ENCODE data around the gene GFRAL. TPM values are rescaled to one million over a fixed set of nuclear protein-coding genes. Genes with fewer than 3 reads are reported as not detected.
"Not testable (repeated sequence)": the region's sequence is repeated elsewhere in the genome, so short reads cannot be mapped to it uniquely, and the experiment has no call there.

Gene GFRAL, protein sequence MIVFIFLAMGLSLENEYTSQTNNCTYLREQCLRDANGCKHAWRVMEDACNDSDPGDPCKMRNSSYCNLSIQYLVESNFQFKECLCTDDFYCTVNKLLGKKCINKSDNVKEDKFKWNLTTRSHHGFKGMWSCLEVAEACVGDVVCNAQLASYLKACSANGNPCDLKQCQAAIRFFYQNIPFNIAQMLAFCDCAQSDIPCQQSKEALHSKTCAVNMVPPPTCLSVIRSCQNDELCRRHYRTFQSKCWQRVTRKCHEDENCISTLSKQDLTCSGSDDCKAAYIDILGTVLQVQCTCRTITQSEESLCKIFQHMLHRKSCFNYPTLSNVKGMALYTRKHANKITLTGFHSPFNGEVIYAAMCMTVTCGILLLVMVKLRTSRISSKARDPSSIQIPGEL
- polyA plus RNA-seq (2012; ENCODE audit: insufficient read depth, insufficient read length), result not detected

DNA sequence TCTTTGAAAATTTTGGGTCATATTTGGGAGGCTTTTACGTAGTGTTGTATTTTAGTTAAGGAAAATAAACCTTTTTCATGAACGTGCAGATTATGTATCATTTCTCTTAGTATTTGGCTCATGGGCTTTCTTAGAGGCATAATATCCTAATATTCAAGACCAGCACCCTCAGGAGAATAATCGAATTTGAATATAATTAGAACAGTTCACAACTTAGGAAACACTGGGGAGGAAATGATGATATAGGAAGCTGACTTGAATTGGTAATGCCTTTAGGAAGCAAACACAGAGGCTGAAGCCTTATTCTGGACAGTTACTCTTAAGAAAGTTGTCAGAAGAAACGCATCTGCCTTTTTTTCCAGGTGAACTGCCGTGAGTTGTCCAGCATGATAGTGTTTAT, at the start of gene GFRAL:
Gene GFRAL, plus strand, starts transcription at position 301 of the 400 bp plus-strand sequence. Its CDS starts 86 bp downstream, at position 387.
- no peak for DNase-seq (ENCODE audit: low read depth, low spot score)

DNA sequence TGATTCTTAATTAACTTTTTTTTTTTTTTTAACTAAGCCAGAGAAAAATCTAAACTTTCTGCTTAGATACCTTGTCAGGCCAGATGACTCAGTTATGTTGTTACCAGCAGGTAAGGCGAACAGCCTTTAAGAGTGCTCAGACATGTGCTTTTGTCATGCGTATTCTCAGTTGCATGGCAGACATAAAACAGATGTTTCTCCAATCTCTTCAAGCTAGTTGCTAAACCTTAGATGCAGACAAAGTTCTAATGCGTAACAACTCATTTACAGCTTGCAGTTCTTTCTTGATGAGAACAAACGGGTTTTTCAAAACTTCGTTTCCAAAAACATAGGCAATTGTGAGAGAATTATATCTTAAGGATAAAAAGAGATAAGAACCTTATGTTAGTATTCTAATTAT, 49.6 kb upstream of the GFRAL start:
- no peak for DNase-seq (ENCODE audit: low read depth, low spot score)
- H3K4me3 ChIP-seq (ENCODE audit: low read length), result no peak overlapping the region

More for the DNA sequence above, at the start of gene GFRAL:
- no peak within 1 kb of the TSS for H3K4me3 ChIP-seq (ENCODE audit: low read length)

DNA sequence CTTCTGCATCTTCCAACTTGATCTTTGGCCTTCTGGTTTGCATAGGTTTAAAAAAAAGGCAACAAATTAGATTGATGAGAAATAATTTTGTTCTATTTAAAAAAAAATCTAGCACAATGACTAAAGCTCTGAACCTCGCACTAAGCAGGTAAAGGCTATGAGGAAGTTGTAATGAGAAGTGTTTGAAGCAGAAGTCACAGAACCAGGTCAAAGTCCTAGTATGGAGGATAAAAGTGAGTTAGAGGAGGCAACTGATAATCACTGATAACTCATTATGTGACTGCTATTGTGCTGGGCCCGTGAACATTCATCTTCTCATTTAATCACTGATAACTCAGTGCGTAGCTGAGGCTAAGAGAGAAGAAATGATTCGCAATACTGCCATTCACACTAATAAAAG, 46.1 kb upstream of the GFRAL start:
- no peak for DNase-seq (ENCODE audit: low read depth, low spot score)
- H3K4me3 ChIP-seq (ENCODE audit: low read length), result no peak overlapping the region

DNA sequence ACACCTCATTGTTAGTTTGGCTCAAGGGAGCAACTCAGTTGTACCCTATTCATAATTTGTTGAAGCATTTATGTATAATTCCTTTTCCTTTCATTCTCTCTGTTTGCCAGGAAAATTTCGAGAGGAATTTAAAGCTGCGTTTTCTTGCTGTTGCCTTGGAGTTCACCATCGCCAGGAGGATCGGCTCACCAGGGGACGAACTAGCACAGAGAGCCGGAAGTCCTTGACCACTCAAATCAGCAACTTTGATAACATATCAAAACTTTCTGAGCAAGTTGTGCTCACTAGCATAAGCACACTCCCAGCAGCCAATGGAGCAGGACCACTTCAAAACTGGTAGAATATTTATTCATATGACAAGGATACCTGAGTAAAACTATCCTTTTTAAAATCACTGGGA, 45.2 kb upstream of the GFRAL start:
- DNase-seq (ENCODE audit: low read depth, low spot score), result no peak
- H3K4me3 ChIP-seq (ENCODE audit: low read length), result no peak overlapping the region

GRCh38 chr6:55286824-55287223, 40.4 kb upstream of the GFRAL start:
- no peak overlapping the region for H3K4me3 ChIP-seq (ENCODE audit: low read length)
- no peak for DNase-seq (ENCODE audit: low read depth, low spot score)

DNA sequence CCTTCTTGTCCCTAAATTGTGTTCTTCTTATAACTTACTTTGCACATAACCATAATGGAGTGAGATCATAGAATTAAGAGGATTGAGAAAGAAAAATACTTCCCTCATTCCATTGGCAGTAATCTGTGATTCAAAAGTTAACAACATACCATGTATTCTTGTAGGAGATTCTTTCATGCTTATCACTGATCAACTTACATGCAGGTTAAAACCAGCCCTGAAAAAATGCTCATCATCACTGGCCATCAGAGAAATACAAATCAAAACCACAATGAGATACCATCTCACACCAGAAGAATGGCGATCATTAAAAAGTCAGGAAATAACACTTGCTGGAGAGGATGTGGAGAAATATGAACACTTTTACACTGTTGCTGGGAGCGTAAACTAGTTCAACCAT, 36.5 kb upstream of the GFRAL start:
- H3K4me3 ChIP-seq (ENCODE audit: low read length), result no peak overlapping the region
- DNase-seq (ENCODE audit: low read depth, low spot score), result no peak

GRCh38 chr6:55293116-55293515, 34.2 kb upstream of the GFRAL start:
- no peak overlapping the region for H3K4me3 ChIP-seq (ENCODE audit: low read length)
- DNase-seq (ENCODE audit: low read depth, low spot score), result peak; percentile 25

DNA sequence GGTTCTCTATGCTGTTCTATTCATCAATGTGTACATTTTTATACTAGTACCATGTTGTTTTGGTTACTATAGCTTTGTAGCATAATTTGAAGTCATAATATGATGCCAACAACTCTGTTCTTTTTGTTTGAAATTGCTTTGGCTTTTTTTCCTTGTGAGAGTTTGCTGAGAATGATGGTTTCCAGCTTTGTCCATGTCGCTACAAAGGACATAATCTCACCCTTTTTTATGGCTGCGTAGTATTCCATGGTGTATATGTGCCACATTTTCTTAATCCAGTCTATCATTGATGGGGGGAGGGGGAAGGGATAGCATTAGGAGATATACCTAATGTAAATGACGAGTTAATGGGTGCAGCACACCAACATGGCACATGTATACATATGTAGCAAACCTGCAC, 30.1 kb upstream of the GFRAL start:
- not testable (repeated sequence) for DNase-seq (ENCODE audit: low read depth, low spot score); H3K4me3 ChIP-seq (ENCODE audit: low read length)

GRCh38 chr6:55299286-55299985, 27.8 kb upstream of the GFRAL start:
- no peak for DNase-seq (ENCODE audit: low read depth, low spot score)
- H3K4me3 ChIP-seq (ENCODE audit: low read length), result no peak overlapping the region

- H3K4me3 ChIP-seq (ENCODE audit: low read length), result no peak overlapping the region
- no peak for DNase-seq (ENCODE audit: low read depth, low spot score)
Observed at GRCh38 chr6:55304747-55305146, 22.5 kb upstream of the GFRAL start.

DNA sequence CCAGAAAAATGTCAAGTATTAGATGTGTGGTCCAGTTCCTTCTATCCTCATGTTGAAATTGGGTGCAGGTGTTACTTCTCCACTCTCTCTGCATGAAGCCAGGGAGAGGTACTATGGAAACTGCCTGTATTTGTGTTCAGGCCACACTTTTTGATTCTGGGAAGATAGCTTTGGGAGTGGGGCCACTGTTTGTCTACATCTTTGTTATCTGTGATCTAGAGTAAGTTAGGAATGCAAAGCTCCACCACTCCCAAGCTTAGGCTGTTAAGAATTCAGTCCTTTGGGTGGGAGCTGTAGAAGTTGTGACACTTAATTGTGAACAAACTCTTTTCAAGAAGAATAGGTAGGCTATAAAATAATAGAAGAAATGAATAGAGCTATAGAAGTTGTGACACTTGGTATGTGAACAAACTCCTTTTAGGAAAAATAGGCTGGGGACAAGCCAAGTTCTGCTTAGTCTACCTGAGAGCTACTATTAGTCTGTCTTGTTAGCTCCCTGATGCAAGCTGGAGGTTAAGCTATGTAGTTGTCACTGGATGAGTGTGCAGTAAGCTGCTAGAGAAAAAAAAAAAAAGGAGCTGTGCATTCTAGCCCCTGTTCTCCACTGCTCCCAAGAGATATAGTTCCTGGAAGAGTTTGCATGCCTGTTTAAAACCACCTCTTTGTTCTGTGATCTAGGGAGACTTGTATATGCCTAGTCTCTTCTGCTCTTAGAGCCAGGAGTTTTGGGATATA, 7.1 kb upstream of the GFRAL start:
- H3K4me3 ChIP-seq (ENCODE audit: low read length), result no peak overlapping the region
- DNase-seq (ENCODE audit: low read depth, low spot score), result no peak

DNA sequence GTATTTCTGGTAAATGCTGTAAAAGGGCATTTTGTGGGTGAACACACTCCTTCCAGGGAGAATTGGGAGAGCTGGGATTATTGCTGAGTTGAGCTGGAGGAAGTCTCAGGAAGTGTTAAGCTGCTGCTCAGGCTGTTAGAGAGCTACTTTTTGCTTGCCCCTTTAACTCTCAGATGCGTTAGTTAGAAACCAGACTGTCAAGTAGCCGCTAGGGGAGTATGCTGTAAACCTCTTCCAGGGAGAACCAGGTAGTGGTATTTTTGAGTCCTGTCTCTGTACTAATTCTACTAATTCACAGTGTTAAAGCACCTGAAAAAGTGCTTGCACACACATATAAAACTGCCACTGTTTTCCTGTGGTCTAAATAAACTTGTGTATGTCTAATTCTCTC, 6.6 kb upstream of the GFRAL start:
- DNase-seq (ENCODE audit: low read depth, low spot score), result no peak
- no peak overlapping the region for H3K4me3 ChIP-seq (ENCODE audit: low read length)

DNA sequence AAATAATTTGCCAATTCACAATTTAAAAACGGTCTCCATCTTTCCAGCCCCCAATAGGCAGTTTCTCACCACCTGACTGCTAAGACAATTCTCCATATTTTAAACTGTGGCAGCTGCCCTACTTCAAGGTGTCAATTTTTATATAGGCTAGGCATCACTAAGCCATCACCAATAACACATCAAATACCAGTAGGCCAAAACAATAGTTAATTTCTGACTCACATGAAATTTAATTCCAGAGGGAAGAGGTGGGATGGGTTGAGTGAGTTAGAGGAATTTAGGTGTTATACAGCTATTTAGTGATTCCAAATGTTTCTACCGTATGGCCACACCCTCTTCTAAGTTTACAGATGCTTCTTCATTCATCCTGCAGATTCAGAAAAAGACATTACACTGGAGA, 49.9 kb downstream of the GFRAL start:
- DNase-seq (ENCODE audit: low read depth, low spot score), result no peak
- H3K4me3 ChIP-seq (ENCODE audit: low read length), result no peak overlapping the region

DNA sequence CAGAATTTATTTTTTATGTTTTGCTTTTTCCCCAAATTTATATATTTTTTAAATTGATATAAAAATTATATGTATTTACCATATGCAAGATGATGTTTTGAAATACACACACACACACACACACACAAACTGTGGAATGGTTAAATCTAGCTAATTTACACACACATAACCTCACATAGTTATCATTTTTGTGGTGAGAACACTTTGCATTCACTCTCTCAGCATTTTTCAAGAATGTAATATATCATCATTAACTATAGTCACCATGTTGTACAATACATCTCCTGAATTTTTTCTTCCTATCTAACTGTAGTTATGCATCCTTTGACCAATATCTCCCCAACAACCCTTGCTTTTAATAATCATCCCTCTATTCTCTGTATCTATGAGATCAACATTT, 52.2 kb downstream of the GFRAL start:
- DNase-seq (ENCODE audit: low read depth, low spot score), result no peak
- H3K4me3 ChIP-seq (ENCODE audit: low read length), result no peak overlapping the region

GRCh38 chr6:55379895-55380294, 52.6 kb downstream of the GFRAL start:
- no peak overlapping the region for H3K4me3 ChIP-seq (ENCODE audit: low read length)

DNA sequence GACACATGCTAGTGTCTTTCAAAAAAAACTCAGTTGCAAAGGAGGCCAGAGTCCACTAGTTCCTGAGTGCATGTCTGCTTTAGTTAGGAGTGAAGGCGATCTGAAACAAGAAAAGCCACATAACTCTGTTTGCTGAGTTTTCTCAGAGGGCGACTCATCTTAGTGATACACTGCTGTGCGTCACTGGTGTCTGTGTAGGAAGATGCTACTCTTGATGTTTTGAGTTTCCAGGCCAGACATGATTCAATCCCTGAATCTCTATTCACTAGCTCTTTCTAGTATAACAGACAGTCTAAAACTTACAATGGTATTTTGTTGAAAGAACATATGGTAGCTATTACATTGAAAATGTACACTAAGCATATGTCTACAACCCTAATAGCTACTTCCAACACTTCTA, 60.9 kb downstream of the GFRAL start:
- no peak for DNase-seq (ENCODE audit: low read depth, low spot score)
- no peak overlapping the region for H3K4me3 ChIP-seq (ENCODE audit: low read length)

More at GRCh38 chr6:55379895-55380294, 52.6 kb downstream of the GFRAL start:
- no peak for DNase-seq (ENCODE audit: low read depth, low spot score)

DNA sequence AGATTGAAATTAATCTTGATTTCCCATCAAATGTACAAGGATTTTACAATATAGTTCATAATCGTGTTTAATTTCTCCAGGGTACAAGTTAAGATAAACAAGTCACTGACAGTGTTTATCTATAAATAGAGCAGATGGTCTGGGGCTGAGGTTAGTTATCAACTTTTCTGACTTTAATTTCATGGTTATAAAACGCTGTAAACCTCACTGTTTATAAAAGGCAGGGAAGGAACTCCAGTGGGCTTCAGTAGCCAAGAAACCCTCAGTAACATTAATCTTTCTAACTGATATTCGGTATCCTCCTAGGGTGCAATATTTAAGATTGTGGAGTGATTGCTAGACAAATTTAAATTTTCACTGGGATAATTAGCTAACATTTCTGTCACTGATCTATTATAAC, 68.6 kb downstream of the GFRAL start:
- H3K4me3 ChIP-seq (ENCODE audit: low read length), result no peak overlapping the region
- DNase-seq (ENCODE audit: low read depth, low spot score), result no peak

- H3K4me3 ChIP-seq (ENCODE audit: low read length), result no peak overlapping the region
- no peak for DNase-seq (ENCODE audit: low read depth, low spot score)
Observed at GRCh38 chr6:55397986-55398385, 70.7 kb downstream of the GFRAL start.

- no peak for DNase-seq (ENCODE audit: low read depth, low spot score)
- H3K4me3 ChIP-seq (ENCODE audit: low read length), result no peak overlapping the region
Observed at GRCh38 chr6:55399351-55399750, 72.1 kb downstream of the GFRAL start.
